Liver (tissue), 9 donors: ENCODE data around the gene THOC1. TPM values are rescaled to one million over a fixed set of nuclear protein-coding genes. Genes with fewer than 3 reads are reported as not detected.

Experiments
- DNase-seq: peaks from one replicate; pipeline ENCODE4 v3.0.0-alpha.2; 2017; ENCODE audit warnings: low spot score
- H3K27ac ChIP-seq, 2 donors: one replicate each; pipeline ENCODE4 v1.7.0; 2013; ENCODE audit warnings: inconsistent platforms in 2 of 2, low read length in 2 of 2, control low read depth in 1 of 2, low read depth in 1 of 2, mild to moderate bottlenecking in 1 of 2
- H3K27me3 ChIP-seq, 4 donors: one replicate each; pipeline versions ENCODE4 v1.6.1 to v1.7.0; 2013; ENCODE audit warnings: low read length in 3 of 4, inconsistent platforms in 1 of 4, mild to moderate bottlenecking in 1 of 4, moderate library complexity in 1 of 4; ENCODE audit not compliant: control insufficient read depth in 4 of 4, insufficient read depth in 4 of 4
- H3K36me3 ChIP-seq, 4 donors: one replicate each; pipeline versions ENCODE4 v1.6.1 to v1.7.0; 2013; ENCODE audit warnings: low read length in 3 of 4, mild to moderate bottlenecking in 3 of 4, low read depth in 1 of 4, moderate library complexity in 1 of 4; ENCODE audit not compliant: control insufficient read depth in 4 of 4, insufficient read depth in 3 of 4
- H3K4me1 ChIP-seq, 4 donors: one replicate each; pipeline versions ENCODE4 v1.6.1 to v1.7.0; 2013; ENCODE audit warnings: low read length in 3 of 4, mild to moderate bottlenecking in 3 of 4, moderate library complexity in 1 of 4; ENCODE audit not compliant: control insufficient read depth in 4 of 4, insufficient read depth in 4 of 4
- H3K4me3 ChIP-seq, 3 donors: one replicate each; pipeline versions ENCODE4 v1.6.1 to v1.7.0; 2013; ENCODE audit warnings: low read length in 3 of 3, control low read depth in 1 of 3, low read depth in 1 of 3, mild to moderate bottlenecking in 1 of 3
- H3K9ac ChIP-seq, 2 donors: one replicate each; pipeline ENCODE4 v1.7.0; 2013; ENCODE audit warnings: low read length in 2 of 2, mild to moderate bottlenecking in 2 of 2, moderate library complexity in 2 of 2, control low read depth in 1 of 2, low read depth in 1 of 2
- H3K9me3 ChIP-seq, 4 donors: one replicate each; pipeline versions ENCODE4 v1.6.1 to v1.7.0; 2013; ENCODE audit warnings: low read length in 3 of 4; ENCODE audit not compliant: control insufficient read depth in 4 of 4
- EGR1 ChIP-seq, 2 donors: IDR thresholded peaks; 2 replicates each; pipeline ENCODE4 v1.6.1; 2016 to 2018; ENCODE audit warnings: antibody characterized with exemption in 2 of 2, low read depth in 2 of 2
- FOXA1 ChIP-seq: IDR thresholded peaks from 2 replicates; pipeline ENCODE4 v1.6.1; 2016; ENCODE audit warnings: antibody characterized with exemption
- FOXA2 ChIP-seq: IDR thresholded peaks from 2 replicates; pipeline ENCODE4 v1.6.1; 2016; ENCODE audit warnings: antibody characterized with exemption
- GABPA ChIP-seq, 2 donors: IDR thresholded peaks in 1 of 2; conservative IDR thresholded peaks in 1 of 2; 2 replicates each; pipeline ENCODE4 v1.6.1; 2016; ENCODE audit warnings: antibody characterized with exemption in 2 of 2, mild to moderate bottlenecking in 1 of 2, moderate library complexity in 1 of 2
- HNF4A ChIP-seq, 2 donors: conservative IDR thresholded peaks; 2 replicates each; pipeline ENCODE4 v1.6.1; 2016; ENCODE audit warnings: antibody characterized with exemption in 2 of 2, mild to moderate bottlenecking in 2 of 2
- HNF4G ChIP-seq: IDR thresholded peaks from 2 replicates; pipeline ENCODE4 v1.6.1; 2016; ENCODE audit warnings: antibody characterized with exemption
- JUND ChIP-seq, 2 donors: IDR thresholded peaks; 2 replicates each; pipeline ENCODE4 v1.6.1; 2016; ENCODE audit warnings: antibody characterized with exemption in 2 of 2
- NR2F2 ChIP-seq: IDR thresholded peaks from 2 replicates; pipeline ENCODE4 v1.6.1; 2016; ENCODE audit warnings: antibody characterized with exemption
- RXRA ChIP-seq, 2 donors: IDR thresholded peaks; 2 replicates each; pipeline ENCODE4 v1.6.1; 2017 to 2018; ENCODE audit warnings: antibody characterized with exemption in 2 of 2, mild to moderate bottlenecking in 1 of 2
- SP1 ChIP-seq: IDR thresholded peaks from 2 replicates; pipeline ENCODE4 v1.6.1; 2018; ENCODE audit warnings: antibody characterized with exemption, mild to moderate bottlenecking
- YY1 ChIP-seq: IDR thresholded peaks from 2 replicates; pipeline ENCODE4 v1.6.1; 2016; ENCODE audit warnings: antibody characterized with exemption, mild to moderate bottlenecking
- WGBS: extraction: QIAGEN DNeasy Blood & Tissue Kit; methylation state at CpG from one replicate; pipeline ENCODE4 v1.1.7; 2013; 5-methylcytosine and 5-hydroxymethylcytosine counted together
- polyA plus RNA-seq, 2 donors: library from polyadenylated mRNA; stranded (reverse) in 1 of 2; unstranded in 1 of 2; fragments of 200-250 nt in 1 of 2; fragments of >200 nt in 1 of 2; fragmentation: Nextera tagmentation in 1 of 2; extraction: Ambion mirVana in 1 of 2; gene quantifications; one replicate each; pipeline versions ENCODE4 v1.2.1 to v1.2.3, GENCODE V29; 2013 to 2015
- total RNA-seq, 2 donors: library from RNA; depleted of rRNA; stranded (reverse); fragments of >200 nt; gene quantifications; one replicate each; pipeline ENCODE4 v1.2.3, GENCODE V29; 2014
- TF ChIP-seq, protein P1 (sequence below): IDR thresholded peaks from 2 replicates; pipeline ENCODE4 v1.6.1; 2016; ENCODE audit warnings: antibody characterized with exemption
- TF ChIP-seq, protein P2 (sequence below): IDR thresholded peaks from 2 replicates; pipeline ENCODE4 v1.6.1; 2016; ENCODE audit warnings: antibody characterized with exemption, mild to moderate bottlenecking
- TF ChIP-seq, protein P3 (sequence below): IDR thresholded peaks from 2 replicates; pipeline ENCODE4 v1.6.1; 2016; ENCODE audit warnings: antibody characterized with exemption
- donor health status: healthy.
- donor health status: healthy.
- donor health status: healthy.
- donor health status: healthy.
- donor health status: healthy.

THOC1 gene
- total and polyA plus RNA-seq, 4 donors: 5.2 to 30.5 (median 22.0) TPM

DNA sequence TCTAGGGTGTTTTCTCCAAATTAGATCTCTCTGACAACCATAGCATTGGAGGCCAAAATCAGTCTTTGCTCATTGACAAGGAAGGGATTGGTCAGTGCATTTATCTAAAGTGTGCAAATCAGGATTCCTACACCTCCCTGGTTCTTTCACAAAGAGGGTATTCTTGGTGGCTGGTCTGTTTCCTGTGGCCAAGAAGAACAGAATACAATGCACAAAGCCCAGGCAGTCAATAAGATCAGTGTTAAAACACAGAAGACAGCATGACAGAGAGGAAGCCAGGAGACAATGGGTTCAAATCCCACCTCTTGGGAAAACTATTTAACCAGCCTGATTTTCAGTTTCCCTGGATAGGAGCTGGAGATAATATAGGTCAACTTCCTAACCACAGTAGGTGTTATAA is 46.1 kb upstream of the THOC1 start:
- TF ChIP-seq, protein P1, sequence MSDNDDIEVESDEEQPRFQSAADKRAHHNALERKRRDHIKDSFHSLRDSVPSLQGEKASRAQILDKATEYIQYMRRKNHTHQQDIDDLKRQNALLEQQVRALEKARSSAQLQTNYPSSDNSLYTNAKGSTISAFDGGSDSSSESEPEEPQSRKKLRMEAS: no peak
- TF ChIP-seq, protein P2, sequence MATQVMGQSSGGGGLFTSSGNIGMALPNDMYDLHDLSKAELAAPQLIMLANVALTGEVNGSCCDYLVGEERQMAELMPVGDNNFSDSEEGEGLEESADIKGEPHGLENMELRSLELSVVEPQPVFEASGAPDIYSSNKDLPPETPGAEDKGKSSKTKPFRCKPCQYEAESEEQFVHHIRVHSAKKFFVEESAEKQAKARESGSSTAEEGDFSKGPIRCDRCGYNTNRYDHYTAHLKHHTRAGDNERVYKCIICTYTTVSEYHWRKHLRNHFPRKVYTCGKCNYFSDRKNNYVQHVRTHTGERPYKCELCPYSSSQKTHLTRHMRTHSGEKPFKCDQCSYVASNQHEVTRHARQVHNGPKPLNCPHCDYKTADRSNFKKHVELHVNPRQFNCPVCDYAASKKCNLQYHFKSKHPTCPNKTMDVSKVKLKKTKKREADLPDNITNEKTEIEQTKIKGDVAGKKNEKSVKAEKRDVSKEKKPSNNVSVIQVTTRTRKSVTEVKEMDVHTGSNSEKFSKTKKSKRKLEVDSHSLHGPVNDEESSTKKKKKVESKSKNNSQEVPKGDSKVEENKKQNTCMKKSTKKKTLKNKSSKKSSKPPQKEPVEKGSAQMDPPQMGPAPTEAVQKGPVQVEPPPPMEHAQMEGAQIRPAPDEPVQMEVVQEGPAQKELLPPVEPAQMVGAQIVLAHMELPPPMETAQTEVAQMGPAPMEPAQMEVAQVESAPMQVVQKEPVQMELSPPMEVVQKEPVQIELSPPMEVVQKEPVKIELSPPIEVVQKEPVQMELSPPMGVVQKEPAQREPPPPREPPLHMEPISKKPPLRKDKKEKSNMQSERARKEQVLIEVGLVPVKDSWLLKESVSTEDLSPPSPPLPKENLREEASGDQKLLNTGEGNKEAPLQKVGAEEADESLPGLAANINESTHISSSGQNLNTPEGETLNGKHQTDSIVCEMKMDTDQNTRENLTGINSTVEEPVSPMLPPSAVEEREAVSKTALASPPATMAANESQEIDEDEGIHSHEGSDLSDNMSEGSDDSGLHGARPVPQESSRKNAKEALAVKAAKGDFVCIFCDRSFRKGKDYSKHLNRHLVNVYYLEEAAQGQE: no peak
- TF ChIP-seq, protein P3, sequence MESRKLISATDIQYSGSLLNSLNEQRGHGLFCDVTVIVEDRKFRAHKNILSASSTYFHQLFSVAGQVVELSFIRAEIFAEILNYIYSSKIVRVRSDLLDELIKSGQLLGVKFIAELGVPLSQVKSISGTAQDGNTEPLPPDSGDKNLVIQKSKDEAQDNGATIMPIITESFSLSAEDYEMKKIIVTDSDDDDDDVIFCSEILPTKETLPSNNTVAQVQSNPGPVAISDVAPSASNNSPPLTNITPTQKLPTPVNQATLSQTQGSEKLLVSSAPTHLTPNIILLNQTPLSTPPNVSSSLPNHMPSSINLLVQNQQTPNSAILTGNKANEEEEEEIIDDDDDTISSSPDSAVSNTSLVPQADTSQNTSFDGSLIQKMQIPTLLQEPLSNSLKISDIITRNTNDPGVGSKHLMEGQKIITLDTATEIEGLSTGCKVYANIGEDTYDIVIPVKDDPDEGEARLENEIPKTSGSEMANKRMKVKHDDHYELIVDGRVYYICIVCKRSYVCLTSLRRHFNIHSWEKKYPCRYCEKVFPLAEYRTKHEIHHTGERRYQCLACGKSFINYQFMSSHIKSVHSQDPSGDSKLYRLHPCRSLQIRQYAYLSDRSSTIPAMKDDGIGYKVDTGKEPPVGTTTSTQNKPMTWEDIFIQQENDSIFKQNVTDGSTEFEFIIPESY: no peak
- TF ChIP-seq JUND (IDR thresholded peaks at IDR 0.05) (no peak), HNF4A (conservative IDR thresholded peaks at IDR 0.05) (no peak), FOXA1 (no peak)
- Histone ChIP-seq H3K36me3 (no peaks in the 10 kb centered on the region), H3K27me3 (peaks cover 0 to under 1% (median 0%) of the 10 kb centered on the region in 4 donors), H3K27ac (no peak overlapping the region), H3K4me1 (no peaks in the 10 kb centered on the region), H3K4me3 (no peak overlapping the region), H3K9me3 (no peaks in the 10 kb centered on the region), H3K9ac (no peak overlapping the region)
- no peak for DNase-seq

DNA sequence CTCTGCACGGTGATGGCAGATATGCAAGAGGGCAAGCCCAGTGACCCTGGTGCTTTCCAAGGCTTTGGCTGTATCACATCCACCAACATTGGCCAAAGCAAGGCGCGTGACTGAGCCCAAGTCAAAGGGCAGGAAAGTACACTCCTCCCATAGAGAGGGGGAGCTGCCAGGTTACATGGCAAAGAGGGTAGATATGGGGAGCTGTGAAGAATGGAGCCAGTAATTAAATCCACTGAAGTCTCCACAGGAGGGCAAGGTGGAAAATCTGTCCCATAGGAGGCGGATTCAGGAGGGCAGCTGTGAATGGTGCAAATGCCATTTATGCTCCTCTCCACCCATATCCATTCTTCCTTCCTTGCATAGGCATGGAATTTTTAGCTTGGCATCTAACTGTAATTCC is 44.6 kb upstream of the THOC1 start:
- H3K4me1 ChIP-seq: no peaks in the 10 kb centered on the region
- no peak overlapping the region for H3K9ac ChIP-seq
- no peak overlapping the region for H3K27ac ChIP-seq
- no peak overlapping the region for H3K4me3 ChIP-seq
- DNase-seq: no peak
- H3K9me3 ChIP-seq: no peaks in the 10 kb centered on the region
- TF ChIP-seq EGR1 (IDR thresholded peaks at IDR 0.05; ENCODE audit: low read depth in 2 of 2): no peak
- TF ChIP-seq GABPA (IDR thresholded peaks at IDR 0.05 in 1 of 2, conservative IDR thresholded peaks at IDR 0.05 in 1 of 2): no peak
- TF ChIP-seq FOXA1: no peak
- no peak for TF ChIP-seq RXRA (IDR thresholded peaks at IDR 0.05)
- TF ChIP-seq, protein P2: no peak
- TF ChIP-seq YY1: no peak
- TF ChIP-seq NR2F2: no peak
- TF ChIP-seq, protein P1: no peak
- no peak for TF ChIP-seq HNF4G
- no peak for TF ChIP-seq FOXA2
- no peak for TF ChIP-seq SP1
- peaks cover 0 to 3% (median 0%) of the 10 kb centered on the region in 4 donors for H3K27me3 ChIP-seq
- 57% methylated on average over 4 of the region's 4 CpGs for WGBS
- H3K36me3 ChIP-seq: no peaks in the 10 kb centered on the region
